OCI-LY7 (cell line): ENCODE measurements around the gene TMEM123.

Experiments used
- CTCF ChIP-seq: fragments of 200-600 bp; sonication (generic); conservative IDR thresholded peaks from 2 replicates; pipeline ENCODE4 v1.5.1; 2014; ENCODE audit warnings: mild to moderate bottlenecking, antibody characterized with exemption, low read length, moderate library complexity, mixed read lengths
- EZH2phosphoT487 ChIP-seq: fragments of 200-600 bp; sonication (generic); IDR thresholded peaks from 2 replicates; pipeline ENCODE4 v1.6.1; 2018; ENCODE audit warnings: low read depth, borderline replicate concordance, mild to moderate bottlenecking, mixed run types, antibody characterized with exemption, low read length, moderate library complexity, mixed read lengths

GRCh38 chr11:102491969-102492368 lies 39.4 kb upstream of the TMEM123 start:
- no peak for TF ChIP-seq CTCF
- TF ChIP-seq EZH2phosphoT487 = no peak
